AG09309 (cell line): ENCODE measurements around the gene RCC1.
"Not testable (repeated sequence)": the region's sequence is repeated elsewhere in the genome, so short reads cannot be mapped to it uniquely, and the experiment has no call there.

ENCODE experiments used
- DNase-seq: peaks from one replicate; pipeline ENCODE4 v3.0.0-alpha.2; 2010; ENCODE audit warnings: low read depth
- H3K4me3 ChIP-seq: 2 replicates; pipeline ENCODE4 v1.5.1; 2011; ENCODE audit warnings: mild to moderate bottlenecking, low read depth, low read length, moderate library complexity; ENCODE audit not compliant: control insufficient read depth
- TF ChIP-seq, protein P1 (sequence below): IDR thresholded peaks from 2 replicates; pipeline ENCODE4 v1.5.1; 2011; ENCODE audit warnings: mild to moderate bottlenecking, low read depth, low read length, inconsistent platforms; ENCODE audit not compliant: insufficient read depth, control insufficient read depth; ENCODE audit errors: missing control alignments

RCC1 gene

DNA sequence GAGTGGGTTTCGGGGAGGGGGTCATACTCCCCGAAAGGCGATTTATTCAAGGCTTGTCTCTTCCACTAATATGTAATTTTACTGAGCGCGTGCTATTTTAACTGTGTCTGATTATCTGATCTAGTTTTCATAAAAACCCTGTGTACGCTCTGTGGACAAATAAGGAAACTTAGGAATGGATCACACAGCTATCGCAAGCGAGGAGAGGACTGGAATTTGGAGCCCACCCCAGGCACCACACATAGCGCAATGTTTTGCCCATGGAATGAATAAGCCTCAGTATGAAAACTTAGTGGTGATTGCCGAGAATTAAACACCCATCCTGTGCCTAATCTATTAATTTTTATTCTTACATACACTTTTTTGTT is 76.4 kb downstream of the RCC1 start:
- no peak for DNase-seq
- TF ChIP-seq, protein P1, sequence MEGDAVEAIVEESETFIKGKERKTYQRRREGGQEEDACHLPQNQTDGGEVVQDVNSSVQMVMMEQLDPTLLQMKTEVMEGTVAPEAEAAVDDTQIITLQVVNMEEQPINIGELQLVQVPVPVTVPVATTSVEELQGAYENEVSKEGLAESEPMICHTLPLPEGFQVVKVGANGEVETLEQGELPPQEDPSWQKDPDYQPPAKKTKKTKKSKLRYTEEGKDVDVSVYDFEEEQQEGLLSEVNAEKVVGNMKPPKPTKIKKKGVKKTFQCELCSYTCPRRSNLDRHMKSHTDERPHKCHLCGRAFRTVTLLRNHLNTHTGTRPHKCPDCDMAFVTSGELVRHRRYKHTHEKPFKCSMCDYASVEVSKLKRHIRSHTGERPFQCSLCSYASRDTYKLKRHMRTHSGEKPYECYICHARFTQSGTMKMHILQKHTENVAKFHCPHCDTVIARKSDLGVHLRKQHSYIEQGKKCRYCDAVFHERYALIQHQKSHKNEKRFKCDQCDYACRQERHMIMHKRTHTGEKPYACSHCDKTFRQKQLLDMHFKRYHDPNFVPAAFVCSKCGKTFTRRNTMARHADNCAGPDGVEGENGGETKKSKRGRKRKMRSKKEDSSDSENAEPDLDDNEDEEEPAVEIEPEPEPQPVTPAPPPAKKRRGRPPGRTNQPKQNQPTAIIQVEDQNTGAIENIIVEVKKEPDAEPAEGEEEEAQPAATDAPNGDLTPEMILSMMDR, result no peak
- peak overlapping the region; percentile 85 for H3K4me3 ChIP-seq

DNA sequence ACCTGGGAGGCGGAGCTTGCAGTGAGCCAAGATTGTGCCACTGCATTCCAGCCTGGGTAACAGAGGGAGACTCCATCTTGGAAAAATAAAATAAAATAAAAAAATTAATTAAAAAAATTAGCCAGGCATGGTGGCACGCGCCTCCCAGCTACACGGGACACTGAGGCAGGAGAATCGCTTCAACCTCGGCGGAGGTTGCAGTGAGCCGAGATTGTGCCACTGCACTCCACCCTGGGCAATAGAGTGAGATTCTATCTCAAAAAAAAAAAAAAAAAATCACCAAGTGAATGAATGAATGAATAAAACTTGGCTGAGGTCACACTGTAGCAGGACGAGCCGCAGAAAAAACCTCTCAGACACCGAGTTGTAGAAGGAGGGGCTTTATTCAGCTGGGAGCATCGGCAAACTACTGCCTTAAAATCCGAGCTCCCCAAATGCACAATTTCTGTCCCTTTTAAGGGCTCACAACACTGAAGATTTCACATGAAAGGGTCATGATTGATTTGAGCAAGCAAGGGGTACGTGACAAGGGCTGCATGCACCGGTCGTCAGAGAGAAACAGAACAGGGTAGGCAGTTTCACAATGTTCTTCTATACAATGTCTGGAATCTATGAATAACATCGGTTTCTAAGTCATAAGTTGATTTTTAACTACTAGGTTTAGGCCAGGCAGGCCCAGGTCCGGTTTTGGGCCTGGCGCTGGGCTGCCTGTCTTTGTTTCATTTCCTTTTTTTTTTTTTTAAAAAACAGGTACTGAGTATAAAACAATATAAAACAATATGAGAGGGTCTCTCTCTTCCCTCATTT is 80.9 kb downstream of the RCC1 start:
- DNase-seq, result not testable (repeated sequence)

More for the DNA sequence above, 80.9 kb downstream of the RCC1 start:
- H3K4me3 ChIP-seq, result not testable (repeated sequence)
